HEK293 (cell line): ENCODE data around the gene RHBDD1.

ENCODE experiments used
- CTCF ChIA-PET: fragments of 350-600 bp; formaldehyde crosslinking; extraction: SDS; loops from one replicate; lab custom pipeline; 2021; ENCODE audit warnings: antibody characterized with exemption; lab: Yijun Ruan, JAX
- POLR2A ChIA-PET: fragments of 300-600 bp; formaldehyde crosslinking; extraction: SDS; loops from one replicate; lab custom pipeline; 2020; ENCODE audit warnings: antibody characterized with exemption, inconsistent platforms; lab: Yijun Ruan, JAX
- H3K27ac ChIP-seq: fragments of 200-500 bp; sonication (Bioruptor generic); 2 replicates; pipeline ENCODE4 v1.5.1; 2014; ENCODE audit warnings: low read depth, low read length, control low read depth, inconsistent platforms; ENCODE audit errors: extremely low read depth
- H3K36me3 ChIP-seq, 2 experiments: fragments of 200-500 bp in 1 of 2; sonication (Bioruptor generic) in 1 of 2; 1 replicate in 1 of 2; 2 replicates in 1 of 2; pipeline ENCODE4 v1.5.1; 2014 to 2017; ENCODE audit warnings: inconsistent platforms in 2 of 2, low read length in 2 of 2; ENCODE audit not compliant: control insufficient read depth in 2 of 2, insufficient read depth in 1 of 2
- H3K4me1 ChIP-seq: fragments of 200-500 bp; sonication (Bioruptor generic); 2 replicates; pipeline ENCODE4 v1.5.1; 2014; ENCODE audit warnings: mild to moderate bottlenecking, low read length, inconsistent platforms; ENCODE audit not compliant: control insufficient read depth, insufficient read depth
- H3K4me3 ChIP-seq: 2 replicates; pipeline ENCODE4 v1.5.1; 2011; ENCODE audit warnings: low read depth, mild to moderate bottlenecking, control low read depth, low read length, moderate library complexity
- H3K9me3 ChIP-seq: fragments of 200-500 bp; sonication (Bioruptor generic); 2 replicates; pipeline ENCODE4 v1.5.1; 2014; ENCODE audit warnings: low read depth, low read length, inconsistent platforms; ENCODE audit not compliant: control insufficient read depth, insufficient read depth
- BCL11B ChIP-seq: fragments of 450-650 bp; formaldehyde crosslinking; IDR thresholded peaks from 2 replicates; pipeline ENCODE4 v1.5.1; 2016; ENCODE audit warnings: low read depth, missing biosample characterization, missing genetic modification characterization
- GLIS2 ChIP-seq: fragments of 450-650 bp; formaldehyde crosslinking; IDR thresholded peaks from 2 replicates; pipeline ENCODE4 v1.5.1; 2016; ENCODE audit warnings: missing biosample characterization, missing genetic modification characterization
- SALL2 ChIP-seq: fragments of 450-650 bp; formaldehyde crosslinking; IDR thresholded peaks from 2 replicates; pipeline ENCODE4 v1.5.0; 2017; ENCODE audit warnings: missing biosample characterization, mild to moderate bottlenecking, missing genetic modification characterization, borderline replicate concordance
- SCRT2 ChIP-seq: fragments of 450-650 bp; formaldehyde crosslinking; IDR thresholded peaks from 2 replicates; pipeline ENCODE4 v1.5.1; 2016; ENCODE audit warnings: missing biosample characterization, missing genetic modification characterization
- SP2 ChIP-seq: fragments of 450-650 bp; formaldehyde crosslinking; IDR thresholded peaks from 2 replicates; pipeline ENCODE4 v1.5.1; 2016; ENCODE audit warnings: missing biosample characterization, missing genetic modification characterization
- WT1 ChIP-seq: fragments of 450-650 bp; formaldehyde crosslinking; IDR thresholded peaks from 2 replicates; pipeline ENCODE4 v1.5.1; 2016; ENCODE audit warnings: missing biosample characterization, missing genetic modification characterization
- YY1 ChIP-seq: fragments of 450-650 bp; formaldehyde crosslinking; IDR thresholded peaks from 2 replicates; pipeline ENCODE4 v1.5.1; 2018; ENCODE audit warnings: missing biosample characterization, missing genetic modification characterization
- YY2 ChIP-seq: fragments of 450-650 bp; formaldehyde crosslinking; IDR thresholded peaks from 2 replicates; pipeline ENCODE4 v1.5.1; 2016; ENCODE audit warnings: missing biosample characterization, missing genetic modification characterization
- ZBTB20 ChIP-seq: fragments of 450-650 bp; formaldehyde crosslinking; IDR thresholded peaks from 2 replicates; pipeline ENCODE4 v1.5.1; 2016; ENCODE audit warnings: missing biosample characterization, missing genetic modification characterization
- ZBTB26 ChIP-seq: fragments of 450-650 bp; formaldehyde crosslinking; optimal IDR thresholded peaks from 2 replicates; pipeline ENCODE3; 2016; ENCODE audit warnings: missing biosample characterization, mild to moderate bottlenecking, missing genetic modification characterization
- ZBTB48 ChIP-seq: fragments of 450-650 bp; formaldehyde crosslinking; IDR thresholded peaks from 2 replicates; pipeline ENCODE4 v1.5.1; 2016; ENCODE audit warnings: missing biosample characterization, missing genetic modification characterization
- ZFP69B ChIP-seq: fragments of 450-650 bp; formaldehyde crosslinking; IDR thresholded peaks from 2 replicates; pipeline ENCODE4 v1.5.1; 2016; ENCODE audit warnings: missing biosample characterization, missing genetic modification characterization
- ZIC2 ChIP-seq: fragments of 450-650 bp; formaldehyde crosslinking; IDR thresholded peaks from 2 replicates; pipeline ENCODE4 v1.5.1; 2016; ENCODE audit warnings: missing biosample characterization, missing genetic modification characterization
- ZNF10 ChIP-seq: fragments of 450-650 bp; formaldehyde crosslinking; IDR thresholded peaks from 2 replicates; pipeline ENCODE4 v1.5.1; 2017; ENCODE audit warnings: missing biosample characterization, missing genetic modification characterization
- ZNF112 ChIP-seq: fragments of 450-650 bp; formaldehyde crosslinking; IDR thresholded peaks from 2 replicates; pipeline ENCODE4 v1.5.0; 2017; ENCODE audit warnings: missing biosample characterization, missing genetic modification characterization
- ZNF133 ChIP-seq: fragments of 450-650 bp; formaldehyde crosslinking; IDR thresholded peaks from 2 replicates; pipeline ENCODE4 v1.5.1; 2016; ENCODE audit warnings: missing biosample characterization, missing genetic modification characterization
- ZNF2 ChIP-seq: fragments of 450-650 bp; formaldehyde crosslinking; IDR thresholded peaks from 2 replicates; pipeline ENCODE4 v1.5.1; 2016; ENCODE audit warnings: missing biosample characterization, missing genetic modification characterization
- ZNF335 ChIP-seq: fragments of 450-650 bp; formaldehyde crosslinking; conservative IDR thresholded peaks from 2 replicates; pipeline ENCODE4 v1.5.1; 2016; ENCODE audit warnings: missing biosample characterization, missing genetic modification characterization
- ZNF341 ChIP-seq: fragments of 450-650 bp; formaldehyde crosslinking; IDR thresholded peaks from 2 replicates; pipeline ENCODE4; 2016; ENCODE audit warnings: low read depth, missing biosample characterization, missing genetic modification characterization
- ZNF398 ChIP-seq: fragments of 450-650 bp; formaldehyde crosslinking; IDR thresholded peaks from 2 replicates; pipeline ENCODE4 v1.5.1; 2017; ENCODE audit warnings: missing biosample characterization, missing genetic modification characterization
- ZNF518A ChIP-seq: fragments of 450-650 bp; formaldehyde crosslinking; conservative IDR thresholded peaks from 2 replicates; pipeline ENCODE4 v1.5.1; 2016; ENCODE audit warnings: low read depth, missing biosample characterization, missing genetic modification characterization
- ZNF555 ChIP-seq: fragments of 450-650 bp; formaldehyde crosslinking; conservative IDR thresholded peaks from 2 replicates; pipeline ENCODE4 v1.5.1; 2017; ENCODE audit warnings: missing biosample characterization, mild to moderate bottlenecking, missing genetic modification characterization, inconsistent platforms
- ZNF596 ChIP-seq: fragments of 450-650 bp; IDR thresholded peaks from 2 replicates; pipeline ENCODE4 v1.5.0; 2018; ENCODE audit warnings: missing biosample characterization, mild to moderate bottlenecking, missing genetic modification characterization, moderate library complexity
- ZNF623 ChIP-seq: fragments of 450-650 bp; formaldehyde crosslinking; IDR thresholded peaks from 2 replicates; pipeline ENCODE4 v1.5.1; 2016; ENCODE audit warnings: missing biosample characterization, missing genetic modification characterization
- ZNF747 ChIP-seq: fragments of 450-650 bp; formaldehyde crosslinking; IDR thresholded peaks from 2 replicates; pipeline ENCODE4 v1.5.1; 2016; ENCODE audit warnings: missing biosample characterization, missing genetic modification characterization
- ZNF792 ChIP-seq: fragments of 450-650 bp; formaldehyde crosslinking; IDR thresholded peaks from 2 replicates; pipeline ENCODE4 v1.5.1; 2016; ENCODE audit warnings: missing biosample characterization, missing genetic modification characterization

Gene RHBDD1

GRCh38 chr2:226791056-226791486, 44.8 kb upstream of the RHBDD1 start:
- peaks cover 19% of the 10 kb centered on the region for H3K4me1 ChIP-seq
- CTCF ChIA-PET: no interaction called here
- peak overlapping the region; percentile 34 for H3K4me3 ChIP-seq
- peaks cover 0 to 10% of the 10 kb centered on the region in 2 experiments; a peak in 1 of 3 replicates for H3K36me3 ChIP-seq
- peak overlapping the region; percentile 74; the same call in 1 of the 2 replicates for H3K27ac ChIP-seq
- POLR2A ChIA-PET: no interaction called here
- no peaks in the 10 kb centered on the region for H3K9me3 ChIP-seq
- TF ChIP-seq SP2 (tag by site-specific recombination): peak; percentile 43
- TF ChIP-seq ZNF112 (tag by site-specific recombination): no peak
- no peak for TF ChIP-seq SCRT2 (tag by site-specific recombination)
- peak; percentile 29; the same call in 1 of the 2 replicates for TF ChIP-seq GLIS2 (tag by site-specific recombination)
- TF ChIP-seq WT1 (tag by site-specific recombination): no peak
- no peak for TF ChIP-seq YY2 (tag by site-specific recombination)
- TF ChIP-seq ZNF398 (tag by site-specific recombination): 0 out of 2 replicates have a peak, but pooled peaks have one; percentile 14
- TF ChIP-seq ZNF518A (tag by site-specific recombination): peak; percentile 37; the same call in 1 of the 2 replicates
- TF ChIP-seq ZNF2 (tag by site-specific recombination): no peak
- peak; percentile 60 for TF ChIP-seq YY1 (tag by site-specific recombination)
- peak; percentile 59 for TF ChIP-seq ZNF335 (tag by site-specific recombination)
- TF ChIP-seq ZNF341 (tag by site-specific recombination): no peak

GRCh38 chr2:226791487-226792081, 44.3 kb upstream of the RHBDD1 start:
- peaks cover 0 to 15% of the 10 kb centered on the region in 2 experiments; a peak in 1 of 3 replicates for H3K36me3 ChIP-seq
- TF ChIP-seq ZNF398 (tag by site-specific recombination): peak; percentile 93
- no peak for TF ChIP-seq ZBTB48 (tag by site-specific recombination)
- TF ChIP-seq ZNF623 (tag by site-specific recombination): no peak
- TF ChIP-seq ZNF747 (tag by site-specific recombination): no peak
- TF ChIP-seq ZNF133: no peak
- no peak for TF ChIP-seq ZNF596 (tag by site-specific recombination)
- no peak for TF ChIP-seq ZNF555 (tag by site-specific recombination)
- TF ChIP-seq ZNF10 (tag by site-specific recombination): no peak
- no peak for TF ChIP-seq ZNF792 (tag by site-specific recombination)
- peak; percentile 94 for TF ChIP-seq ZFP69B (tag by site-specific recombination)
- TF ChIP-seq BCL11B (tag by site-specific recombination): no peak
- TF ChIP-seq SALL2 (tag by site-specific recombination): no peak
- peak; percentile 95 for TF ChIP-seq ZBTB20
- no peak for TF ChIP-seq ZIC2 (tag by site-specific recombination)
- peak; percentile 62 for TF ChIP-seq ZBTB26

More at GRCh38 chr2:226791487-226792081, 44.3 kb upstream of the RHBDD1 start:
- POLR2A ChIA-PET: no interaction called here
- Histone ChIP-seq H3K4me3 (peak overlapping the region; percentile 52), H3K27ac (peak overlapping the region; percentile 74), H3K4me1 (peaks cover 19% of the 10 kb centered on the region), H3K9me3 (no peaks in the 10 kb centered on the region)
- CTCF ChIA-PET: interaction anchor here (1.2 kb wide), 1 partner anchor 11 kb away, joined by 5 read pairs; no protein-coding TSS in a partner anchor
